ENCODE results near the gene MPL. TPM values are rescaled to one million over a fixed set of nuclear protein-coding genes. Genes with fewer than 3 reads are reported as not detected.

Gene MPL
- total RNA-seq, 1 donor from 2014 or later = not detected

GRCh38 chr1:43382027-43382779 is 44.6 kb downstream of the MPL start:
- intact Hi-C loops (cut with DNase I) = no loop called here

DNA sequence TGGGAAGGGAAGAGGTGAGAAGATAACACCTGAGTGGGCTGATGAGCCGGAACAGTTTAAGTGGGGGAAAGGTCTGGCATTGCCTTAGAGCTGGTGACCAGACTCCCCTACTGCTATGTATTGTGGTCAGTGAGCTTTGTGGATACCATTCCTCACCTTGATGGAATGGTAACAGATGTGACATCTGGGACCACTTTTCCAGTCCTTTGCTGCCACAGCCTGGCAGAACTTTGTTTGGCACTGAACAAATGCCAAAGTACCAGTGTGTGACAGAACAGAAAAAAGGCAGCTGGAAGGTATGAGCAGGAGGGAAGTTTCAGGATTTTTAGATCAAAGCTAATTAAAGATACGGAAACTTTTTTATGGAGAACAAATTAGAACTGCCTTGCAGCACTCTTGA is 45.8 kb downstream of the MPL start:
- Histone ChIP-seq H3K36me3 (peaks cover 46 to 69% of the 10 kb centered on the region in 2 donors), H3K4me1 (peaks cover 7 to 11% of the 10 kb centered on the region in 2 donors), H3K9me3 (no peaks in the 10 kb centered on the region), H3K27ac (no peak overlapping the region), H3K4me3 (no peak overlapping the region), H3K27me3 (no peaks in the 10 kb centered on the region)
- intact Hi-C loops (cut with DNase I) = no loop called here
- TF ChIP-seq CTCF (IDR thresholded peaks at IDR 0.05) = peak in 1 of 3 experiments; percentile 6
- no peak for DNase-seq (ENCODE audit: low spot score in 2 of 2)

More at GRCh38 chr1:43382027-43382779, 44.6 kb downstream of the MPL start:
- H3K9me3 ChIP-seq = no peaks in the 10 kb centered on the region
- H3K4me3 ChIP-seq = no peak overlapping the region
- no peak for TF ChIP-seq CTCF (IDR thresholded peaks at IDR 0.05)
- peaks cover 41 to 67% of the 10 kb centered on the region in 2 donors for H3K36me3 ChIP-seq
- H3K4me1 ChIP-seq = no peaks in the 10 kb centered on the region
- no peaks in the 10 kb centered on the region for H3K27me3 ChIP-seq
- no peak overlapping the region for H3K27ac ChIP-seq
- DNase-seq (ENCODE audit: low spot score in 2 of 2) = no peak

DNA sequence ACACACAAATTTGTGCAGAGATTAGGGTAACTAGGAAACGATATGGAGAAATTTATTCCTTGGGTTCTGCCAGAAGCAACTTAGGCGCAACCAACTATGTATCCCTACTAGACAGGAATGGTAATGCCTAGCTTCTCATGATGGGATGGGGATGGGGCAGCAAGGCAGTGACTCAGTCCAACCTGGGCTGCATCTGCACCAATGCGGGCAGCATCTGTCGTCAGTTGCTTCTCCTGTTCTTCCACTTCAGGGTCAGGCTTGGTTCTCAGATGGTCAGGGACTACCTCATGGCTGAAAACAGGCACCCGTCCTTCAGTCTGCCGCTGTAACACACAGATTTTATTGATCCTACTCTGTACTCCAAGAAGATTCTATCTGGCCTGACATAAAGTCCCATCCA is 49.1 kb downstream of the MPL start:
- no peak overlapping the region for H3K4me3 ChIP-seq
- H3K27me3 ChIP-seq = no peaks in the 10 kb centered on the region
- peaks cover 46 to 62% of the 10 kb centered on the region in 2 donors for H3K36me3 ChIP-seq
- no peak for TF ChIP-seq CTCF (IDR thresholded peaks at IDR 0.05)
- no peak for DNase-seq (ENCODE audit: low spot score in 2 of 2)
- no peaks in the 10 kb centered on the region for H3K9me3 ChIP-seq
- intact Hi-C loops (cut with DNase I) = no loop called here
- H3K4me1 ChIP-seq = peaks cover 18 to 25% of the 10 kb centered on the region in 2 donors
- H3K27ac ChIP-seq = no peak overlapping the region

- intact Hi-C loops (cut with DNase I) = loop anchor here (2.0 kb wide), 1 partner anchor 39 kb away; no protein-coding TSS in a partner anchor
- Histone ChIP-seq H3K27ac (peak overlapping the region in 1 of 2 donors; percentile 86), H3K27me3 (no peaks in the 10 kb centered on the region), H3K9me3 (no peaks in the 10 kb centered on the region), H3K36me3 (peaks cover 44 to 48% of the 10 kb centered on the region in 2 donors), H3K4me3 (peak overlapping the region; percentile 79 to 92), H3K4me1 (peaks cover 18 to 25% of the 10 kb centered on the region in 2 donors)
- TF ChIP-seq CTCF (IDR thresholded peaks at IDR 0.05) = no peak
- no peak for DNase-seq (ENCODE audit: low spot score in 2 of 2)
Observed at GRCh38 chr1:43387976-43388599, 50.5 kb downstream of the MPL start.

- no peak for TF ChIP-seq CTCF (IDR thresholded peaks at IDR 0.05)
- no peaks in the 10 kb centered on the region for H3K27me3 ChIP-seq
- peaks cover 18 to 25% of the 10 kb centered on the region in 2 donors for H3K4me1 ChIP-seq
- no peak for DNase-seq (ENCODE audit: low spot score in 2 of 2)
- H3K27ac ChIP-seq = peak overlapping the region; percentile 86 to 90
- H3K4me3 ChIP-seq = peak overlapping the region; percentile 79 to 92
- peaks cover 39 to 43% of the 10 kb centered on the region in 2 donors for H3K36me3 ChIP-seq
- H3K9me3 ChIP-seq = no peaks in the 10 kb centered on the region
- intact Hi-C loops (cut with DNase I) = loop anchor here (1.0 to 2.0 kb wide), 3 partner anchors 20 to 40 kb away; partner anchors contain the start of genes CDC20 and ELOVL1
Observed at GRCh38 chr1:43388613-43389012, 51.0 kb downstream of the MPL start.
